OCI-LY3 (cell line): ENCODE measurements around the gene DPP6.
A peak's percentile ranks its signal among the peaks of the same experiment; 100 is the strongest.
"Not testable (repeated sequence)": the region's sequence is repeated elsewhere in the genome, so short reads cannot be mapped to it uniquely, and the experiment has no call there.

Source experiments
- H2AFZ ChIP-seq: fragments of 200-600, 300-600 bp; shearing (Covaris generic); 2 replicates; pipeline ENCODE4 v1.6.0; 2014; ENCODE audit warnings: antibody characterized with exemption, low read depth, low read length
- H3K27ac ChIP-seq: fragments of 200-600, 300-600 bp; sonication (generic); 2 replicates; pipeline ENCODE4 v1.5.1; 2014; ENCODE audit warnings: mild to moderate bottlenecking, low read length, moderate library complexity, mixed read lengths
- H3K27me3 ChIP-seq: fragments of 200-600, 300-600 bp; sonication (generic); 2 replicates; pipeline ENCODE4 v1.6.1; 2014; ENCODE audit warnings: low read depth, low read length, mixed read lengths
- H3K36me3 ChIP-seq: fragments of 200-600, 300-600 bp; sonication (generic); replicated peaks from 2 replicates; pipeline ENCODE3; 2014; ENCODE audit warnings: low read depth, low read length, mixed read lengths
- H3K4me1 ChIP-seq: fragments of 300-600, 200-600 bp; sonication (generic); 2 replicates; pipeline ENCODE4 v1.6.1; 2014; ENCODE audit warnings: low read length, mixed read lengths
- H3K4me2 ChIP-seq: fragments of 200-600, 300-600 bp; sonication (generic); 2 replicates; pipeline ENCODE4 v1.6.1; 2014; ENCODE audit warnings: low read length, mixed read lengths
- H3K4me3 ChIP-seq: fragments of 300-600, 200-600 bp; sonication (generic); 2 replicates; pipeline ENCODE4 v1.5.1; 2014; ENCODE audit warnings: antibody characterized with exemption, mild to moderate bottlenecking, low read length, moderate library complexity
- H3K79me2 ChIP-seq: fragments of 300-600, 200-600 bp; shearing (Covaris generic); 2 replicates; pipeline ENCODE4 v1.6.1; 2014; ENCODE audit warnings: mild to moderate bottlenecking, low read length, mixed read lengths
- H3K9ac ChIP-seq: fragments of 300-600, 200-600 bp; shearing (Covaris generic); 2 replicates; pipeline ENCODE4 v1.6.0; 2014; ENCODE audit warnings: mild to moderate bottlenecking, low read length, moderate library complexity
- H3K9me3 ChIP-seq: fragments of 200-600, 300-600 bp; shearing (Covaris generic); 2 replicates; pipeline ENCODE4 v1.6.1; 2014; ENCODE audit warnings: low read length, mixed read lengths; ENCODE audit not compliant: insufficient read depth
- H4K20me1 ChIP-seq: fragments of 200-600, 300-600 bp; sonication (generic); 2 replicates; pipeline ENCODE4 v1.6.1; 2016; ENCODE audit warnings: low read length, mixed read lengths; ENCODE audit not compliant: insufficient read depth
- CTCF ChIP-seq: fragments of 200-600, 300-600 bp; sonication (generic); IDR thresholded peaks from 2 replicates; pipeline ENCODE4 v1.5.1; 2014; ENCODE audit warnings: antibody characterized with exemption, low read length, low read depth
- EZH2phosphoT487 ChIP-seq: fragments of 200-600 bp; shearing (Covaris generic); IDR thresholded peaks from 2 replicates; pipeline ENCODE4 v1.6.1; 2018; ENCODE audit warnings: antibody characterized with exemption, mixed run types, low read depth

DPP6 gene

GRCh38 chr7:154928136-154929005 lies 876.2 kb downstream of the DPP6 start:
- Histone ChIP-seq H3K9me3 (peaks cover 4% of the 10 kb centered on the region; the same call in 1 of the 2 replicates), H3K79me2 (peaks cover 10% of the 10 kb centered on the region; the same call in 1 of the 2 replicates), H3K4me1 (peaks cover 12% of the 10 kb centered on the region; the same call in 1 of the 2 replicates), H3K27me3 (no peaks in the 10 kb centered on the region), H3K36me3 (peaks cover 23% of the 10 kb centered on the region), H3K4me3 (peak overlapping the region; percentile 93), H3K27ac (peak overlapping the region; percentile 81), H2AFZ (peak overlapping the region; percentile 91), H3K4me2 (peak overlapping the region; percentile 97), H3K9ac (peak overlapping the region; percentile 81), H4K20me1 (no peaks in the 10 kb centered on the region)
- TF ChIP-seq EZH2phosphoT487: no peak
- no peak for TF ChIP-seq CTCF

- H4K20me1 ChIP-seq: no peaks in the 10 kb centered on the region
- peaks cover 29% of the 10 kb centered on the region for H3K36me3 ChIP-seq
- H3K9me3 ChIP-seq: peaks cover 4% of the 10 kb centered on the region
- H3K4me1 ChIP-seq: peaks cover 12% of the 10 kb centered on the region; the same call in 1 of the 2 replicates
- TF ChIP-seq EZH2phosphoT487 (no peak), CTCF (no peak)
- H3K4me3 ChIP-seq: peak overlapping the region; percentile 93
- peaks cover 10% of the 10 kb centered on the region; the same call in 1 of the 2 replicates for H3K79me2 ChIP-seq
- no peaks in the 10 kb centered on the region for H3K27me3 ChIP-seq
- peak overlapping the region; percentile 81 for H3K9ac ChIP-seq
- peak overlapping the region; percentile 59 for H3K27ac ChIP-seq
- H3K4me2 ChIP-seq: peak overlapping the region; percentile 92
- peak overlapping the region; percentile 85 for H2AFZ ChIP-seq
Measured at GRCh38 chr7:154929006-154929726, 877.0 kb downstream of the DPP6 start.

- Histone ChIP-seq H3K4me2 (no peak overlapping the region), H3K4me3 (no peak overlapping the region), H3K27ac (no peak overlapping the region), H3K9me3 (peaks cover 20% of the 10 kb centered on the region), H3K9ac (no peak overlapping the region), H3K27me3 (no peaks in the 10 kb centered on the region), H3K79me2 (peaks cover 10% of the 10 kb centered on the region; the same call in 1 of the 2 replicates), H2AFZ (no peak overlapping the region), H3K36me3 (peaks cover 44% of the 10 kb centered on the region), H4K20me1 (no peaks in the 10 kb centered on the region), H3K4me1 (peaks cover 7% of the 10 kb centered on the region; the same call in 1 of the 2 replicates)
- TF ChIP-seq CTCF (no peak), EZH2phosphoT487 (no peak)
Measured at GRCh38 chr7:154931906-154932305, 879.7 kb downstream of the DPP6 start.

- Histone ChIP-seq H3K36me3 (peaks cover 59% of the 10 kb centered on the region), H3K9me3 (peaks cover 20% of the 10 kb centered on the region)
- not testable (repeated sequence) for H3K27me3 ChIP-seq, H4K20me1 ChIP-seq, H3K27ac ChIP-seq, H3K4me2 ChIP-seq, H3K4me1 ChIP-seq, H2AFZ ChIP-seq, H3K4me3 ChIP-seq, H3K9ac ChIP-seq, H3K79me2 ChIP-seq
Measured at GRCh38 chr7:154934353-154934952, 882.3 kb downstream of the DPP6 start.
